D721Med (cell line): Measurements from ENCODE around the gene TSPAN5.

Experiments
- DNase-seq: peaks from one replicate; pipeline ENCODE4 v3.0.0; 2011; ENCODE audit warnings: low spot score; ENCODE audit not compliant: insufficient read length
- FAIRE-seq: peaks from 2 replicates; lab custom pipeline; 2011; peaks lifted over from hg19 to GRCh38; lab: Jason Lieb, UNC
- CTCF ChIP-seq: IDR thresholded peaks from 2 replicates; pipeline ENCODE4 v1.5.1; 2012; ENCODE audit warnings: mild to moderate bottlenecking, control low read depth; ENCODE audit not compliant: insufficient read depth; ENCODE audit errors: missing control alignments

Gene TSPAN5

GRCh38 chr4:98657531-98658286 lies 702 bp downstream of the TSPAN5 start:
- FAIRE-seq (peak; percentile 67), DNase-seq (peak; percentile 33)
- TF ChIP-seq CTCF: no peak

- no peak for TF ChIP-seq CTCF
- no peak for DNase-seq
Measured at GRCh38 chr4:98656886-98657285, 1.5 kb downstream of the TSPAN5 start.

DNA sequence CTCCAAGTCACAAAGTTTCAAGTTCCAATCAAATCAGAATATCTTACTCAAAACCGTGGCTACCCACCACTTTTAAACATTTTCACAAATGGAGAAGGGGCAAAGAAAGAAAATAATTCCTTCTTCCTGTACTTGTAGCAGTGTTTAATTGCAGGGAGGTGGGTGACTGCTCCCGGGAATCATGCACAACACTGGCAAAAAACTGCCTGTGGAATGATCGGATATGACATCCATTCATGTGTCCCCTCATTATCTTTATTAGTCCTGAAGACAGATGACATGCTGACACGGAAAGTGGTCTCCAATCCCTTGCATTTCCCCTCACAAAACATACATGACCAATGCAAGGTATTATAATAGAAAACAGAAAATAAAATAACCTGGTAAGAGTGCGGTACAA lies 2.0 kb downstream of the TSPAN5 start:
- no peak for FAIRE-seq
- no peak for TF ChIP-seq CTCF
- DNase-seq: no peak

More at GRCh38 chr4:98656886-98657285, 1.5 kb downstream of the TSPAN5 start:
- no peak for FAIRE-seq

GRCh38 chr4:98653890-98654867 lies 4.2 kb downstream of the TSPAN5 start:
- TF ChIP-seq CTCF: no peak
- DNase-seq (no peak), FAIRE-seq (no peak)

DNA sequence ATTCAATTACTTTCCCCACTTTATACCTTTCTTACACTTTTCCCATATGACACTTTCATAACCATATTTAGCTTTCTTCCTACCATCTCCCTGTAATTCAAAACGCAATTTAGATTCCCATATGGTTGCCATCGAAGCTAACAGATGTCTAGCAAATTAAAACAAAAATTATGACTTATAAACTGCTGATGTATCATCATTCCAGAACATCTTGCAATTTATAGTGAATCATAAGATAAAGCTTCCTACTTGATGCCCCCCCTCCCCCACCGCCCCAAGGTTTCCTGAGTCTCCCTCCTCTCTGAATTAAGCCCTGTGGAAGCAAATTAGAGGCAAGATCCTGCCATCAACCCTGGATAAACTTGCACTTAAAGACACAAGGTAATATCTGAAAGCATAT lies 5.4 kb downstream of the TSPAN5 start:
- DNase-seq (no peak), FAIRE-seq (no peak)
- TF ChIP-seq CTCF: no peak

GRCh38 chr4:98648602-98649001 lies 9.8 kb downstream of the TSPAN5 start:
- DNase-seq (no peak), FAIRE-seq (no peak)
- TF ChIP-seq CTCF: no peak
